C4-2B (cell line): Measurements from ENCODE around the gene ZNF415.

Experiments
- CTCF ChIP-seq: fragments of 450-650 bp; conservative IDR thresholded peaks from 2 replicates; pipeline ENCODE4 v1.5.1; 2017; ENCODE audit warnings: mild to moderate bottlenecking
- ZFX ChIP-seq: fragments of 450-650 bp; IDR thresholded peaks from 2 replicates; pipeline ENCODE4 v1.6.1; 2017

- no peak for TF ChIP-seq CTCF
- no peak for TF ChIP-seq ZFX
Observed at GRCh38 chr19:53086949-53087348, 45.8 kb downstream of the ZNF415 start.
